ENCODE measurements around the gene RHOB.
"Not testable (repeated sequence)": the region's sequence is repeated elsewhere in the genome, so short reads cannot be mapped to it uniquely, and the experiment has no call there.

Gene RHOB

GRCh38 chr2:20484810-20485611, 38.1 kb downstream of the RHOB start:
- Histone ChIP-seq H3K27ac (ENCODE audit: low read depth, low read length) (no peak overlapping the region), H3K4me3 (ENCODE audit: low read depth in 1 of 2, low read length in 2 of 2) (no peak overlapping the region), H3K36me3 (ENCODE audit: insufficient read depth, low read length) (no peaks in the 10 kb centered on the region), H3K9ac (ENCODE audit: low read length) (no peak overlapping the region), H3K4me1 (ENCODE audit: insufficient read depth, low read length) (peaks cover 12% of the 10 kb centered on the region), H3K9me3 (ENCODE audit: low read length) (no peaks in the 10 kb centered on the region), H3K27me3 (ENCODE audit: control insufficient read depth in 1 of 2, insufficient read depth in 2 of 2, low read length in 2 of 2) (no peaks in the 10 kb centered on the region)

GRCh38 chr2:20485612-20486388, 38.9 kb downstream of the RHOB start:
- no peak overlapping the region for H3K27ac ChIP-seq (ENCODE audit: low read depth, low read length)
- no peaks in the 10 kb centered on the region for H3K9me3 ChIP-seq (ENCODE audit: low read length)
- no peaks in the 10 kb centered on the region for H3K27me3 ChIP-seq (ENCODE audit: control insufficient read depth in 1 of 2, insufficient read depth in 2 of 2, low read length in 2 of 2)
- H3K9ac ChIP-seq (ENCODE audit: low read length), result no peak overlapping the region
- no peaks in the 10 kb centered on the region for H3K36me3 ChIP-seq (ENCODE audit: insufficient read depth, low read length)
- H3K4me3 ChIP-seq (ENCODE audit: low read depth in 1 of 2, low read length in 2 of 2), result no peak overlapping the region
- peaks cover 20% of the 10 kb centered on the region for H3K4me1 ChIP-seq (ENCODE audit: insufficient read depth, low read length)

- Histone ChIP-seq H3K9ac (ENCODE audit: low read length) (no peak overlapping the region), H3K27me3 (ENCODE audit: control insufficient read depth in 1 of 2, insufficient read depth in 2 of 2, low read length in 2 of 2) (no peaks in the 10 kb centered on the region), H3K4me1 (ENCODE audit: insufficient read depth, low read length) (peaks cover 27% of the 10 kb centered on the region), H3K36me3 (ENCODE audit: insufficient read depth, low read length) (no peaks in the 10 kb centered on the region), H3K27ac (ENCODE audit: low read depth, low read length) (no peak overlapping the region), H3K9me3 (ENCODE audit: low read length) (no peaks in the 10 kb centered on the region), H3K4me3 (ENCODE audit: low read depth in 1 of 2, low read length in 2 of 2) (no peak overlapping the region)
Observed at GRCh38 chr2:20486571-20486970, 39.7 kb downstream of the RHOB start.

- no peaks in the 10 kb centered on the region for H3K27me3 ChIP-seq (ENCODE audit: control insufficient read depth in 1 of 2, insufficient read depth in 2 of 2, low read length in 2 of 2)
- H3K4me3 ChIP-seq (ENCODE audit: low read depth in 1 of 2, low read length in 2 of 2), result no peak overlapping the region
- no peaks in the 10 kb centered on the region for H3K9me3 ChIP-seq (ENCODE audit: low read length)
- peaks cover 32% of the 10 kb centered on the region for H3K4me1 ChIP-seq (ENCODE audit: insufficient read depth, low read length)
- H3K36me3 ChIP-seq (ENCODE audit: insufficient read depth, low read length), result no peaks in the 10 kb centered on the region
- no peak overlapping the region for H3K27ac ChIP-seq (ENCODE audit: low read depth, low read length)
- no peak overlapping the region for H3K9ac ChIP-seq (ENCODE audit: low read length)
Observed at GRCh38 chr2:20487030-20487391, 40.1 kb downstream of the RHOB start.

- Histone ChIP-seq H3K36me3 (ENCODE audit: insufficient read depth, low read length) (no peaks in the 10 kb centered on the region), H3K4me1 (ENCODE audit: insufficient read depth, low read length) (peaks cover 37% of the 10 kb centered on the region), H3K9me3 (ENCODE audit: low read length) (no peaks in the 10 kb centered on the region), H3K9ac (ENCODE audit: low read length) (no peak overlapping the region), H3K4me3 (ENCODE audit: low read depth in 1 of 2, low read length in 2 of 2) (no peak overlapping the region), H3K27ac (ENCODE audit: low read depth, low read length) (no peak overlapping the region), H3K27me3 (ENCODE audit: control insufficient read depth in 1 of 2, insufficient read depth in 2 of 2, low read length in 2 of 2) (no peaks in the 10 kb centered on the region)
Observed at GRCh38 chr2:20487392-20488174, 40.7 kb downstream of the RHOB start.

GRCh38 chr2:20488201-20488641, 41.3 kb downstream of the RHOB start:
- H3K36me3 ChIP-seq (ENCODE audit: insufficient read depth, low read length), result no peaks in the 10 kb centered on the region
- H3K27ac ChIP-seq (ENCODE audit: low read depth, low read length), result peak overlapping the region; percentile 48
- no peaks in the 10 kb centered on the region for H3K27me3 ChIP-seq (ENCODE audit: control insufficient read depth in 1 of 2, insufficient read depth in 2 of 2, low read length in 2 of 2)
- no peak overlapping the region for H3K9ac ChIP-seq (ENCODE audit: low read length)
- H3K4me1 ChIP-seq (ENCODE audit: insufficient read depth, low read length), result peaks cover 33% of the 10 kb centered on the region
- no peaks in the 10 kb centered on the region for H3K9me3 ChIP-seq (ENCODE audit: low read length)
- H3K4me3 ChIP-seq (ENCODE audit: low read depth in 1 of 2, low read length in 2 of 2), result no peak overlapping the region

GRCh38 chr2:20488782-20489181, 41.9 kb downstream of the RHOB start:
- H3K9ac ChIP-seq (ENCODE audit: low read length), result no peak overlapping the region
- peaks cover 30% of the 10 kb centered on the region for H3K4me1 ChIP-seq (ENCODE audit: insufficient read depth, low read length)
- H3K9me3 ChIP-seq (ENCODE audit: low read length), result no peaks in the 10 kb centered on the region
- H3K36me3 ChIP-seq (ENCODE audit: insufficient read depth, low read length), result no peaks in the 10 kb centered on the region
- H3K4me3 ChIP-seq (ENCODE audit: low read depth in 1 of 2, low read length in 2 of 2), result no peak overlapping the region
- no peaks in the 10 kb centered on the region for H3K27me3 ChIP-seq (ENCODE audit: control insufficient read depth in 1 of 2, insufficient read depth in 2 of 2, low read length in 2 of 2)
- H3K27ac ChIP-seq (ENCODE audit: low read depth, low read length), result no peak overlapping the region

GRCh38 chr2:20490300-20491181, 43.7 kb downstream of the RHOB start:
- H3K4me3 ChIP-seq (ENCODE audit: low read depth in 1 of 2, low read length in 2 of 2), result no peak overlapping the region
- no peaks in the 10 kb centered on the region for H3K9me3 ChIP-seq (ENCODE audit: low read length)
- H3K27me3 ChIP-seq (ENCODE audit: control insufficient read depth in 1 of 2, insufficient read depth in 2 of 2, low read length in 2 of 2), result no peaks in the 10 kb centered on the region
- peak overlapping the region; percentile 86 for H3K27ac ChIP-seq (ENCODE audit: low read depth, low read length)
- H3K9ac ChIP-seq (ENCODE audit: low read length), result no peak overlapping the region
- H3K4me1 ChIP-seq (ENCODE audit: insufficient read depth, low read length), result peaks cover 24% of the 10 kb centered on the region
- H3K36me3 ChIP-seq (ENCODE audit: insufficient read depth, low read length), result no peaks in the 10 kb centered on the region

GRCh38 chr2:20491739-20492531, 45.1 kb downstream of the RHOB start:
- Histone ChIP-seq H3K9me3 (ENCODE audit: low read length) (no peaks in the 10 kb centered on the region), H3K27ac (ENCODE audit: low read depth, low read length) (peak overlapping the region; percentile 86), H3K36me3 (ENCODE audit: insufficient read depth, low read length) (no peaks in the 10 kb centered on the region), H3K9ac (ENCODE audit: low read length) (no peak overlapping the region), H3K4me1 (ENCODE audit: insufficient read depth, low read length) (peaks cover 24% of the 10 kb centered on the region), H3K27me3 (ENCODE audit: control insufficient read depth in 1 of 2, insufficient read depth in 2 of 2, low read length in 2 of 2) (no peaks in the 10 kb centered on the region), H3K4me3 (ENCODE audit: low read depth in 1 of 2, low read length in 2 of 2) (no peak overlapping the region)

- H3K27ac ChIP-seq (ENCODE audit: low read depth, low read length); H3K4me3 ChIP-seq (ENCODE audit: low read depth in 1 of 2, low read length in 2 of 2); H3K36me3 ChIP-seq (ENCODE audit: insufficient read depth, low read length); H3K9me3 ChIP-seq (ENCODE audit: low read length); H3K27me3 ChIP-seq (ENCODE audit: control insufficient read depth in 1 of 2, insufficient read depth in 2 of 2, low read length in 2 of 2); H3K9ac ChIP-seq (ENCODE audit: low read length): not testable (repeated sequence)
- H3K4me1 ChIP-seq (ENCODE audit: insufficient read depth, low read length), result peaks cover 24% of the 10 kb centered on the region
Observed at GRCh38 chr2:20493095-20493494, 46.2 kb downstream of the RHOB start.
